ENCODE results near the gene METRN.

Gene METRN

DNA sequence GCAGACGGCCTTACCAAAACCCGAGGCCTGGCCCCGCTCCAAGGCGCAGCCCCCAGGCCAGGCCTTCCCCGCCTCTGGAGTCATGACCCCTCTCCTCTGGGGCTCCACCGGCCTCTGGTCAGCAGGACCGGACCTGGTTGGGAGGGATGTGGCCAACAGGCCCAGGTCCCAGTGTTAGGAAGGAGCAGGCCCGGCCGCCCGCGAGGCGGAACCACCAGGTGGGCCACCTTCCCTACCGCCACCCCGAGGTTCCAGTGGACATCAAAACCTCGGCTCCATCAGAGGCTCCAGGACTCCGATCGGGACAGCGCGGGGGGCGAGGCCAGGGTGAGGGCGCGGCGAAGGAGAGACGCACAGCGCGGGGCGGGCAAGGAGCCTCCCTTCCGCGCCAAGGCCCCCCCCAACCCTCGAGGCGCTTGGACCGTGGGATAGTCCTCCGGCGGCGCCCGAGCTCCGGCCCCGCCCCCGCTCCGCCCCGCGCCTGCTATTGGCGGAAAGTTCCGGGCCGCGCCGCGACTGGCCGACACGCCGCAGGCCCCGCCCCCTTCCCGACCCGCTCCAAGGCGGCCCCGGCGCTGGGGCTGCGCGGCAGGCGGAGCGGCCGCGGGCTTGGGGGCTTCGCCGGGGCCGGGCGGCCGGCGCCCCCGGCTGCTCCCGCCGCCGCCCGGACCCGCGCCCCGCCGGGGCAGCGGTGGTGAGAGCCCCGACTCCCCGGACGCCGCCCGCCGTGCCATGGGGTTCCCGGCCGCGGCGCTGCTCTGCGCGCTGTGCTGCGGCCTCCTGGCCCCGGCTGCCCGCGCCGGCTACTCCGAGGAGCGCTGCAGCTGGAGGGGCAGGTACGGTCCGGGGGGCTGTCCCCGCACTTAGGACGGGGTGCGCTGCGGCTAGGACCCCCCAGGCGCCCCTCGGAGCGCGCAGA is at the start of gene METRN:
Gene METRN, plus strand, starts transcription at position 561 of the 919 bp plus-strand sequence. Its CDS starts 172 bp downstream, at position 733.
- peak; percentile 18 for DNase-seq

DNA sequence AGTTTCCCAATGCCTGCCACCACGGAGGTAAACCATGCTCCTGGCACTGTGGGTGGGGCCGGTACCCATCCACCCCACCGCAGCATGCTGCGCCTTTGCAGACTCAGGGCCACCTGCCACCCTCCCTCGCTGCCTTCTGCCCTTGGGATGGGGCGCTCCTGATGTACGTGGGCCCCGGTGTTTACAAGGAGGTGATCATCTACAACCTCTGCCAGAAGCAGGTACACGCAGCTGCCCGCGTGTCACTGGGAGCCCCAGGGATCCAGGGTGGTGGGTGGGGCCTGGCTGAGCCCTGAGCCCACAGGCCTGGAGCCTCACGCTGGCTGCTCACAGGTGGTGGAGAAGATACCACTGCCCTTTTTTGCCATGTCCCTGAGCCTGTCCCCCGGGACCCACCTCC is 48.3 kb upstream of the METRN start:
- DNase-seq = no peak

GRCh38 chr16:667113-667779 is 47.7 kb upstream of the METRN start:
- DNase-seq = no peak

- peak; percentile 9 for DNase-seq
Observed at GRCh38 chr16:667780-668518, 47.0 kb upstream of the METRN start, which contains the start of gene RHOT2. RHOT2 (plus strand) TSS chr16:668132; CDS start chr16:668200, 68 bp downstream.

DNA sequence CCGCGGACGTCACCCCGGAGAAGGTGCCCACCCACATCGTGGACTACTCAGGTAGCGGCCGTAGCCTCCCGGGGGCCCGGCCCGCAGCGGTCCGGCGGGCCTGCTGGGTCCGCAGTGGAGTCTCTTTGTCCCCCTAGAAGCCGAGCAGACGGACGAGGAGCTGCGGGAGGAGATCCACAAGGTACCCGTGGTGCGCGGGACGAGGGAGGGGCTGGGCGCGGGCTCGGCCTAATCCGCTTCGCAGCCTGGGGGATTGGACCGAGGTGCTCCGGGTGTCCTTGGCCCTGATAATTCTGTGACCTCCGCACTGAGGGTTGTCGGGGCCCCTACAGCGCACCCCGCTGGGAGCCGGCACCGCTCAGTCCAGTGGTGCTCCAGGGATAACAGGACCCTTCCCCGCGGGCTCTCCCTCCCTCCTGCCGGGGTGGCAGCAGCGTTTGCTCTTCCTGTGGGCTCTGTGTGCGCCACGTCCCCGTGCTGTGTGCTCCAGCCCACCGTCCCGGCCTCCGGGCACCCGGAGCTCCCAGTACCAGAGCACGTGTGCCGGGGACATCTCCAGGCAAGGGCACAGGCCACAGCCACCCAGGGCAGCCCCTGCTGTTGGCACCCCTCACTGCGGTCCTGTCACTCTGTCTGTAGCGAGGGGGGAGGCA is 46.3 kb upstream of the METRN start:
- no peak for DNase-seq

GRCh38 chr16:669666-670065 is 45.3 kb upstream of the METRN start:
- DNase-seq = no peak

DNA sequence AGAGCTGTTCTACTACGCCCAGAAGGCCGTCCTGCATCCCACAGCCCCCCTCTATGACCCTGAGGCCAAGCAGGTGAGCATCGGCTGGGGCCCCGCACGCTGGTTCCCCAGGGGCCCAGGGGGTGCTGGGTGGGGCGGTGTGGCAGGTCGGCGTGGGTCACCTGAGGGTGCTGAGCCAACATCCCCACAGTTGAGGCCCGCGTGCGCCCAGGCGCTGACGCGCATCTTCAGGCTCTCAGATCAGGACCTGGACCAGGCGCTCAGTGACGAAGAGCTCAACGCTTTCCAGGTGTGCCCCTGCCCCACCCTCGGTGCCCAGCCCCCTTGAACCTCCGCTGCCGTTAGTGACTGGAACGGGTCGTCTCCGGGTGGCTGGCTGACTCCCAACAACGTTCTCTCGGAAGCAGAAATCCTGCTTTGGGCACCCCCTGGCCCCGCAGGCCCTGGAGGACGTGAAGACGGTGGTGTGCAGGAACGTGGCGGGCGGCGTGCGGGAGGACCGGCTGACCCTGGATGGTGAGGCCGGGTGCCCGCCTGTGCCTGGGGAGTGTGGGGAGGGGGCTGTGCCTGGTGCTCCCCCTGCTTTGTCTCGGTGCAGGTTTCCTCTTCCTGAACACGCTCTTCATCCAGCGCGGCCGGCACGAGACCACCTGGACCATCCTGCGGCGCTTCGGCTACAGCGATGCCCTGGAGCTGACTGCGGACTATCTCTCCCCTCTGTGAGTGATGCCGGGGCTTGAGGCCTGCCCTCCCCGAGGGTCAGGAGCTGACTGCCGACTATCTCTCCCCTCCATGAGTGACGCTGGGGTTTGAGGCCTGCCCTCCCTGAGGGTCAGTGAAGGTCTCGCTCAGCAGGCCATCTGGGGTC is 44.2 kb upstream of the METRN start:
- no peak for DNase-seq

DNA sequence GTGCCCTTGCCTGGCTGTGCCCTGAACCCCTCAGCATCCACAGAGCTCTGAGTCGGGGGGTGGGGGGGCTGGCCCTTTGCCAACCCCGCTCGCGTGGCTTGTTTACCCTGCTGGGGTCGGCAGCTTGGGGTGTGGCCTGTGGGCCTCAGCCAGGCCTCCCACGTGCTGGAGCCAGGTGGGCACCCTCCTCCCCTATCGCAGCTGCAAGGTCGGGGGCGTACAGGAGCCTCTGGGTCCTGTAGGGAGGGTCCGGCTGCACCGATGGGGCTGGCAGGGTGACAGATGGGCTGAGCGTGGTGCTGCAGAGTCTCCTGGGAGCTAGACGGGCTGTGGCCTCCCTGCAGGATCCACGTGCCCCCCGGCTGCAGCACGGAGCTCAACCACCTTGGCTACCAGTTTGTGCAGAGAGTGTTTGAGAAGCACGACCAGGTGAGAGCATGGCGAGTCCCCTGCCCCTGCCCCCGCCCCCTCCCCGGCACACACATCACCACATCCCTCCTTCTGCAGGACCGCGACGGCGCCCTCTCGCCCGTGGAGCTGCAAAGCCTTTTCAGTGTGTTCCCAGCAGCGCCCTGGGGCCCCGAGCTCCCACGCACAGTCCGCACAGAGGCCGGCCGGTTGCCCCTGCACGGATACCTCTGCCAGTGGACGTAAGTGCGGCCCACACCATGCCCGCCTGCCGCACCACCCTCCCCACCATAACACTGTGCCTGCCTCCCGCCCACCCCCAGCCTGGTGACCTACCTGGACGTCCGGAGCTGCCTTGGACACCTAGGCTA is 43.4 kb upstream of the METRN start:
- no peak for DNase-seq

DNA sequence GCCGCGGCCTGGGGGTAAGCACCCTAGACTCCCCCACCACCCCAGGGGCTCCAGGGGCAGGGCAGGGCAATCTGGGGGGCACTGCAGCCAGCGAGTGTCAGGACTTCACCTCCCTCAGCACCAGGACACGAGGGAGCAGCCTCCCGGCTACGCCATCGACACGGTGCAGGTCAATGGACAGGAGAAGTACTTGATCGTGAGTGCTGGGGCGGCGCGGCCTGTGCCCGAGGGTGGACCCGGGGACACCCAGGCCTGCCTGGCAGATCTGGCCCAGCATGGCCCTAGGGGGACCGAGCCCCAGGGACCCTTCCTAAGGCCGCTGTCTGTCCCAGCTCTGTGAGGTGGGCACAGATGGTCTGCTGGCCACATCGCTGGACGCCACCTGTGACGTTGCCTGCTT is 42.5 kb upstream of the METRN start:
- no peak for DNase-seq

- no peak for DNase-seq
Observed at GRCh38 chr16:672851-673250, 42.1 kb upstream of the METRN start.

- DNase-seq = no peak
Observed at GRCh38 chr16:673399-673991, 41.4 kb upstream of the METRN start.

GRCh38 chr16:674214-674881 is 40.6 kb upstream of the METRN start:
- DNase-seq = no peak

DNA sequence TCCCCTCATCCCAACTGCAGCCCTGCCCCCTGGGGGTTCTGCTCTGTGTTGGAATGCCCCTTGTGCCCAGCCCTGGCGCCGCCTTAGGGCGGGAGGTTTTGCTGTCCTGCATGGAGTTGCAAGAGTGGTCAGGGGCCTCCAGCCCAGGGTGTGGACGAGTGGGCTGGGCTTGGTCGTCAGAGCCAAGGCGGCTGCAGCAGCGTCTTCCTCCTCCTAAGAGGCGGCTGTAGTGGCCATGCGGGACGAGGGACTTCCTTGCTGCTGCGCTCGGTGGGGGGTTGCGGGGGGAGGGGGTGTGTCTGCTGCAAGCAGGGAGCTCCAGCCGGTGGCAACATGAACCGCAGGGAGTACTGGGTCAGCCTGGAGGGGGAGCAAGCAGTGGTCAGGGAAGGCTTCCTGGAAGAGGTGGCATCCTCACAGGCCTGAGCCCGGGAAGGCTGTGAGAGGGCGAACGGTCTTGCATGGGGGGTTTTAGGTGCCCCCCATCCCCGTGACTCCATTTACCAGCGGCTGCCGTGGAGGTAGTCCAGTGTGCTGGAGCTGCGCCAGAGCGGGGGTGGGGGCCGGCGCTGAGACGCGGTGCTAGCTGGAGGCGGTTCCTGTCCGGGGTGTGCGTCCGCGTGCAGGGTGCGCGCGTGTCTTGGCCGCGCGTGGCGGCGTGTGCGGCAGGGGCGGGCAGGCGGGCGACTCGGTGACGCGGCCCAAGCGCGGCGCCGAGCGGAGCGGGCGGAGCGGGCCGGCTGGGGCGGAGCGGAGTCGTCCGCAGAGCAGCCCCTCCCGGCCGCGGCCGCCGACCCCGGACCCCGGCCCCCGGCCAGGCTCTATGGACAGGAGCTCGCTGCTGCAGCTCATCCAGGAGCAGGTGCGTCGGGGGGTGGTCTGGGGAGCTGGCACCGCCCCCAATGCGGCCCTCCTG is 39.7 kb upstream of the METRN start, which contains the start of gene RHBDL1:
Gene RHBDL1, plus strand, starts transcription at position 704 of the 916 bp plus-strand sequence. Its CDS starts 120 bp downstream, at position 824.
- DNase-seq = no peak

DNA sequence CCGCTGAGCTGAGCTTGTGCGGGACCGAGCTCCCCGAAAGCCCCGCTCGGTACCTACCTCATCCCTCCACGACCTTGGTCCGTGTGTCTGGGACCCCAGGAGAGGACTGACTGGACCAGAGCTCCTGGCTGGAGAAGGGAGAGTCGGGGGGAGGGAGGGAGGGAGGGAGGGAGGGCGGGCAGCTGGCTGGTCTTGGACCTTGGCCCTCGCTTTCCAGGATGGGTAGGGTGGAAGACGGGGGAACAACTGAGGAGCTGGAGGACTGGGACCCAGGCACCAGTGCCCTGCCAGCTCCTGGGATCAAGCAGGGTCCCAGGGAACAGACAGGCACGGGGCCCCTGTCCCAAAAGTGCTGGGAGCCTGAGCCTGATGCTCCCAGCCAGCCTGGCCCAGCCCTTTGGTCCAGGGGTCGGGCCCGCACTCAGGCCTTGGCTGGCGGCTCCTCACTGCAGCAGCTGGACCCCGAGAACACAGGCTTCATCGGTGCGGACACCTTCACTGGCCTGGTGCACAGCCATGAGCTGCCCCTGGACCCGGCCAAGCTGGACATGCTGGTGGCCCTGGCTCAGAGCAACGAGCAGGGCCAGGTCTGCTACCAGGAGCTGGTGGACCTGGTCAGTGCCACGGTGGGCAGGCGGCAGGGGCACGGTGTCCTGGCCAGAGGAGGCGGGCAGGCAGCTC is 38.9 kb upstream of the METRN start:
- DNase-seq = no peak

GRCh38 chr16:676565-676902 is 38.4 kb upstream of the METRN start:
- no peak for DNase-seq

- DNase-seq = no peak
Observed at GRCh38 chr16:676913-677312, 38.0 kb upstream of the METRN start.

DNA sequence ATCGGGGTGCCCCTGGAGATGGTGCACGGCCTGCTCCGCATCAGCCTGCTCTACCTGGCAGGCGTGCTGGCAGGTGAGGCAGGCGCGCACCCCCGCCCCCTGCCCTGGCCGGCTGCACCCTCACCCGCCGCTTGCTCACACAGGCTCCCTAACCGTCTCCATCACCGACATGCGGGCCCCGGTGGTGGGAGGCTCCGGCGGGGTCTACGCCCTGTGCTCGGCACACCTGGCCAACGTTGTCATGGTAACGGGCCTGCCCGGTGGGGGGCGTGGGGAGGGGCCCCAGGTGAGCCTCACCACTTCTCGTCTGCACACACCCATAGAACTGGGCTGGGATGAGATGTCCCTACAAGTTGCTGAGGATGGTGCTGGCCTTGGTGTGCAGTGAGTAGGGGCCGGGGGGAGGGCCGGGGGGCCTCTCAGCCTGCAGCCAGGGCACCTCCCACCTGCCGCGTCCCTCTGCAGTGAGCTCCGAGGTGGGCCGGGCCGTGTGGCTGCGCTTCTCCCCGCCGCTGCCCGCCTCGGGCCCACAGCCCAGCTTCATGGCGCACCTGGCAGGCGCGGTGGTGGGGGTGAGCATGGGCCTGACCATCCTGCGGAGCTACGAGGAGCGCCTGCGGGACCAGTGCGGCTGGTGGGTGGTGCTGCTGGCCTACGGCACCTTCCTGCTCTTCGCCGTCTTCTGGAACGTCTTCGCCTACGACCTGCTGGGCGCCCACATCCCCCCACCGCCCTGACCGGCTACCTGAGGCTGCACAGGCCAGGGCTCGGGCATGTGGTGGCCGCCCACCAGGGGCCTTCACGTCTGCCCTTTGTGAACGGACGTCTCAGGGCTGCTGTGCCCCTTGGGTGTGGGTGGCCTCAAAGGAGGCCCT is 37.4 kb upstream of the METRN start:
- DNase-seq = no peak
